ENCODE data around the gene TENT4A.

TENT4A gene

GRCh38 chr5:6792376-6792775 lies 79.1 kb downstream of the TENT4A start:
- no peak overlapping the region for H3K4me3 ChIP-seq (ENCODE audit: low read length)
- no peak for DNase-seq (ENCODE audit: low read depth)
- TF ChIP-seq, protein P1, sequence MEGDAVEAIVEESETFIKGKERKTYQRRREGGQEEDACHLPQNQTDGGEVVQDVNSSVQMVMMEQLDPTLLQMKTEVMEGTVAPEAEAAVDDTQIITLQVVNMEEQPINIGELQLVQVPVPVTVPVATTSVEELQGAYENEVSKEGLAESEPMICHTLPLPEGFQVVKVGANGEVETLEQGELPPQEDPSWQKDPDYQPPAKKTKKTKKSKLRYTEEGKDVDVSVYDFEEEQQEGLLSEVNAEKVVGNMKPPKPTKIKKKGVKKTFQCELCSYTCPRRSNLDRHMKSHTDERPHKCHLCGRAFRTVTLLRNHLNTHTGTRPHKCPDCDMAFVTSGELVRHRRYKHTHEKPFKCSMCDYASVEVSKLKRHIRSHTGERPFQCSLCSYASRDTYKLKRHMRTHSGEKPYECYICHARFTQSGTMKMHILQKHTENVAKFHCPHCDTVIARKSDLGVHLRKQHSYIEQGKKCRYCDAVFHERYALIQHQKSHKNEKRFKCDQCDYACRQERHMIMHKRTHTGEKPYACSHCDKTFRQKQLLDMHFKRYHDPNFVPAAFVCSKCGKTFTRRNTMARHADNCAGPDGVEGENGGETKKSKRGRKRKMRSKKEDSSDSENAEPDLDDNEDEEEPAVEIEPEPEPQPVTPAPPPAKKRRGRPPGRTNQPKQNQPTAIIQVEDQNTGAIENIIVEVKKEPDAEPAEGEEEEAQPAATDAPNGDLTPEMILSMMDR (conservative IDR thresholded peaks at IDR 0.05; ENCODE audit: low read depth, low read length) = no peak

- no peak overlapping the region for H3K4me3 ChIP-seq (ENCODE audit: low read length)
- DNase-seq (ENCODE audit: low read depth) = no peak
- TF ChIP-seq, protein P1 (conservative IDR thresholded peaks at IDR 0.05; ENCODE audit: low read depth, low read length) = no peak
These were observed 79.8 kb downstream of the TENT4A start for GRCh38 chr5:6792911-6793471.

DNA sequence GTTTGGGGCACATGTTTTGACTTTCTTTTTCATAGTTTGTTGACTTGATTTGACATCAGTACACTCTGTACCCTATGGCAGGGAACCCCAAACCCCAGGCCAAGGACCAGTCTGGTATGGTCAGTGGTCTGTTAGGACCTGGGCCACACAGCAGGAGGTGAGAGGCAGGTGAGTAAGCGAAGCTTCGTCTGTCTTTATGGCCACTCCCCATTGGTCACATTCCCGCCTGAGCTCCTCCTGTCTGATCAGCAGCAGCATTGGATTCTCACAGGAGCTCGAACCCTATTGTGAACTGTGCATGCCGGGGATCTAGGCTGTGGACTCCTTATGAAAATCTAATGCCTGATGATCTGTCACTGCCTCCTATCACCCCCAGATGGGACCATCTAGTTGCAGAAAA lies 88.0 kb downstream of the TENT4A start:
- DNase-seq (ENCODE audit: low read depth) = no peak
- no peak overlapping the region for H3K4me3 ChIP-seq (ENCODE audit: low read length)
- TF ChIP-seq, protein P1 (conservative IDR thresholded peaks at IDR 0.05; ENCODE audit: low read depth, low read length) = no peak

GRCh38 chr5:6803981-6804550 lies 90.8 kb downstream of the TENT4A start:
- DNase-seq (ENCODE audit: low read depth) = no peak
- TF ChIP-seq, protein P1 (conservative IDR thresholded peaks at IDR 0.05; ENCODE audit: low read depth, low read length) = no peak
- H3K4me3 ChIP-seq (ENCODE audit: low read length) = no peak overlapping the region

DNA sequence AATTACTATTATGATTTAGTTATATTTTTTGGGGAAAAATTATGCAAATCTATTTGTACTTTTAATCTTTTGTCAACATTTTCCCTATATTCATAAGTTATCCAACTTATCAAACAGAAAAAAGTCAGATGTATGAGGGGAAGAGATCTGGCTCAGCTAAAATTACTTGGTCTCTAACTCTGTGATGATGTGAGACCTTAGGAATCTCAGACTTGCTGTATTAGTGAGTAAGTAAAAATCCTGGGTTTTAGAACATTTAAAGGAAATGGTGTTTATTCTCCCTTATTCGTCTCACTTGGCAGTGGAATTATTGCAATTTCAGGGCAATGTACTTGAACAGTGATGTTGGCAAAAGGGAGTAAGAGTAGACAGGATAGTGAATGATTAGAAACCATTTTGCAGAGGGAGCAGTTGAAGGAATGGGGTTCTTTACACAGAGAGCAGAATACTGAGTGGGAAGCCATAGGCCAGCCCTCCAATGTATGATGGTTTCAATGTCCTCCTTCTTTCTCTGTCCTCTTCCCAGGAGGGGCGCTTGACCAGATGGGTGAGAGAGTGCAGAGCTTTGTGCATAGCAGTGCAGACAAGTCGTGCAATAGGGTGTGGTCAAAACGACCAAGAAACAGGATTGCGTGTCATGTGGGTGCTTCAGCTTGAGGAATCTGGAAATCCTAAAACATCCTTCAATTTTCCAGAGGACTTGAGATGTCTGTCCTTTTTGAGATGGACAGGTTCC lies 91.7 kb downstream of the TENT4A start:
- no peak for DNase-seq (ENCODE audit: low read depth)
- no peak overlapping the region for H3K4me3 ChIP-seq (ENCODE audit: low read length)
- TF ChIP-seq, protein P1 (conservative IDR thresholded peaks at IDR 0.05; ENCODE audit: low read depth, low read length) = no peak

- no peak overlapping the region for H3K4me3 ChIP-seq (ENCODE audit: low read length)
- no peak for DNase-seq (ENCODE audit: low read depth)
- TF ChIP-seq, protein P1 (conservative IDR thresholded peaks at IDR 0.05; ENCODE audit: low read depth, low read length) = no peak
These were observed 92.6 kb downstream of the TENT4A start for GRCh38 chr5:6805841-6806240.
